ENCODE measurements around the gene TMEM8B. TPM values are rescaled to one million over a fixed set of nuclear protein-coding genes. Genes with fewer than 3 reads are reported as not detected.
"Not testable (repeated sequence)": the region's sequence is repeated elsewhere in the genome, so short reads cannot be mapped to it uniquely, and the experiment has no call there.

The TMEM8B gene
- polyA plus RNA-seq, 1 donor = 33.8 TPM

- no peaks in the 10 kb centered on the region for H3K36me3 ChIP-seq (ENCODE audit: control insufficient read depth, insufficient read depth, low read length)
- H3K9me3 ChIP-seq (ENCODE audit: control insufficient read depth, low read depth, low read length) = no peaks in the 10 kb centered on the region
- no peaks in the 10 kb centered on the region for H3K4me1 ChIP-seq (ENCODE audit: control insufficient read depth, insufficient read depth, low read length)
- no peak for DNase-seq
- H3K27me3 ChIP-seq (ENCODE audit: control insufficient read depth, insufficient read depth, low read length) = peaks cover 12% of the 10 kb centered on the region
- H3K27ac ChIP-seq (ENCODE audit: low read length) = no peak overlapping the region
- no CpG with 5 or more reads among the region's 3 CpGs for WGBS (ENCODE audit: insufficient coverage, low lambda C conversion rate)
- H3K4me3 ChIP-seq (ENCODE audit: low read length) = no peak overlapping the region
Measured at GRCh38 chr9:35891646-35892045, 62.6 kb downstream of the TMEM8B start.

- H3K27me3 ChIP-seq (ENCODE audit: control insufficient read depth, insufficient read depth, low read length) = peaks cover 12% of the 10 kb centered on the region
- no peak overlapping the region for H3K4me3 ChIP-seq (ENCODE audit: low read length)
- H3K9me3 ChIP-seq (ENCODE audit: control insufficient read depth, low read depth, low read length) = no peaks in the 10 kb centered on the region
- no CpG with 5 or more reads among the region's 1 CpG for WGBS (ENCODE audit: insufficient coverage, low lambda C conversion rate)
- H3K27ac ChIP-seq (ENCODE audit: low read length) = no peak overlapping the region
- DNase-seq = no peak
- H3K36me3 ChIP-seq (ENCODE audit: control insufficient read depth, insufficient read depth, low read length) = no peaks in the 10 kb centered on the region
- no peaks in the 10 kb centered on the region for H3K4me1 ChIP-seq (ENCODE audit: control insufficient read depth, insufficient read depth, low read length)
Measured at GRCh38 chr9:35892051-35892450, 63.0 kb downstream of the TMEM8B start.

GRCh38 chr9:35896570-35896969, 67.5 kb downstream of the TMEM8B start:
- peaks cover 12% of the 10 kb centered on the region for H3K27me3 ChIP-seq (ENCODE audit: control insufficient read depth, insufficient read depth, low read length)
- H3K27ac ChIP-seq (ENCODE audit: low read length) = no peak overlapping the region
- no peak overlapping the region for H3K4me3 ChIP-seq (ENCODE audit: low read length)
- no peaks in the 10 kb centered on the region for H3K36me3 ChIP-seq (ENCODE audit: control insufficient read depth, insufficient read depth, low read length)
- H3K4me1 ChIP-seq (ENCODE audit: control insufficient read depth, insufficient read depth, low read length) = no peaks in the 10 kb centered on the region
- WGBS (ENCODE audit: insufficient coverage, low lambda C conversion rate) = 100% methylated on average over 1 of the region's 2 CpGs
- no peak for DNase-seq
- H3K9me3 ChIP-seq (ENCODE audit: control insufficient read depth, low read depth, low read length) = no peaks in the 10 kb centered on the region

GRCh38 chr9:35897376-35898099, 68.5 kb downstream of the TMEM8B start:
- not testable (repeated sequence) for H3K4me3 ChIP-seq (ENCODE audit: low read length); H3K27me3 ChIP-seq (ENCODE audit: control insufficient read depth, insufficient read depth, low read length); H3K9me3 ChIP-seq (ENCODE audit: control insufficient read depth, low read depth, low read length); H3K4me1 ChIP-seq (ENCODE audit: control insufficient read depth, insufficient read depth, low read length); H3K27ac ChIP-seq (ENCODE audit: low read length); H3K36me3 ChIP-seq (ENCODE audit: control insufficient read depth, insufficient read depth, low read length); DNase-seq
- WGBS (ENCODE audit: insufficient coverage, low lambda C conversion rate) = 80% methylated on average over 1 of the region's 7 CpGs

GRCh38 chr9:35898337-35898736, 69.3 kb downstream of the TMEM8B start:
- H3K27ac ChIP-seq (ENCODE audit: low read length) = no peak overlapping the region
- H3K9me3 ChIP-seq (ENCODE audit: control insufficient read depth, low read depth, low read length) = no peaks in the 10 kb centered on the region
- no peak overlapping the region for H3K4me3 ChIP-seq (ENCODE audit: low read length)
- no peaks in the 10 kb centered on the region for H3K4me1 ChIP-seq (ENCODE audit: control insufficient read depth, insufficient read depth, low read length)
- no peak for DNase-seq
- H3K36me3 ChIP-seq (ENCODE audit: control insufficient read depth, insufficient read depth, low read length) = no peaks in the 10 kb centered on the region
- peaks cover 7% of the 10 kb centered on the region for H3K27me3 ChIP-seq (ENCODE audit: control insufficient read depth, insufficient read depth, low read length)

- Histone ChIP-seq H3K36me3 (ENCODE audit: control insufficient read depth, insufficient read depth, low read length) (no peaks in the 10 kb centered on the region), H3K4me1 (ENCODE audit: control insufficient read depth, insufficient read depth, low read length) (no peaks in the 10 kb centered on the region), H3K27me3 (ENCODE audit: control insufficient read depth, insufficient read depth, low read length) (peaks cover 4% of the 10 kb centered on the region), H3K27ac (ENCODE audit: low read length) (no peak overlapping the region), H3K9me3 (ENCODE audit: control insufficient read depth, low read depth, low read length) (no peaks in the 10 kb centered on the region), H3K4me3 (ENCODE audit: low read length) (no peak overlapping the region)
- DNase-seq = no peak
- WGBS (ENCODE audit: insufficient coverage, low lambda C conversion rate) = 25% methylated on average over 1 of the region's 2 CpGs
Measured at GRCh38 chr9:35899021-35899420, 70.0 kb downstream of the TMEM8B start.

GRCh38 chr9:35903049-35903448, 74.0 kb downstream of the TMEM8B start:
- Histone ChIP-seq H3K4me1 (ENCODE audit: control insufficient read depth, insufficient read depth, low read length) (peaks cover 37% of the 10 kb centered on the region), H3K27ac (ENCODE audit: low read length) (no peak overlapping the region), H3K4me3 (ENCODE audit: low read length) (no peak overlapping the region), H3K9me3 (ENCODE audit: control insufficient read depth, low read depth, low read length) (no peaks in the 10 kb centered on the region), H3K36me3 (ENCODE audit: control insufficient read depth, insufficient read depth, low read length) (no peaks in the 10 kb centered on the region), H3K27me3 (ENCODE audit: control insufficient read depth, insufficient read depth, low read length) (no peaks in the 10 kb centered on the region)
- peak; percentile 43 to 65 for DNase-seq
- WGBS (ENCODE audit: insufficient coverage, low lambda C conversion rate) = 0% methylated on average over 2 of the region's 3 CpGs

GRCh38 chr9:35904338-35904737, 75.3 kb downstream of the TMEM8B start:
- no peaks in the 10 kb centered on the region for H3K9me3 ChIP-seq (ENCODE audit: control insufficient read depth, low read depth, low read length)
- DNase-seq = no peak
- H3K36me3 ChIP-seq (ENCODE audit: control insufficient read depth, insufficient read depth, low read length) = no peaks in the 10 kb centered on the region
- H3K27me3 ChIP-seq (ENCODE audit: control insufficient read depth, insufficient read depth, low read length) = no peaks in the 10 kb centered on the region
- WGBS (ENCODE audit: insufficient coverage, low lambda C conversion rate) = no CpG with 5 or more reads among the region's 8 CpGs
- H3K4me1 ChIP-seq (ENCODE audit: control insufficient read depth, insufficient read depth, low read length) = peaks cover 50% of the 10 kb centered on the region
- no peak overlapping the region for H3K4me3 ChIP-seq (ENCODE audit: low read length)
- no peak overlapping the region for H3K27ac ChIP-seq (ENCODE audit: low read length)

- Histone ChIP-seq H3K4me3 (ENCODE audit: low read length) (no peak overlapping the region), H3K36me3 (ENCODE audit: control insufficient read depth, insufficient read depth, low read length) (no peaks in the 10 kb centered on the region), H3K27ac (ENCODE audit: low read length) (peak overlapping the region; percentile 88), H3K4me1 (ENCODE audit: control insufficient read depth, insufficient read depth, low read length) (peaks cover 59% of the 10 kb centered on the region), H3K9me3 (ENCODE audit: control insufficient read depth, low read depth, low read length) (no peaks in the 10 kb centered on the region), H3K27me3 (ENCODE audit: control insufficient read depth, insufficient read depth, low read length) (no peaks in the 10 kb centered on the region)
- WGBS (ENCODE audit: insufficient coverage, low lambda C conversion rate) = no CpG with 5 or more reads among the region's 8 CpGs
- DNase-seq = peak; percentile 48 to 54
Measured at GRCh38 chr9:35905051-35905781, 76.2 kb downstream of the TMEM8B start.

GRCh38 chr9:35905912-35906679, 77.1 kb downstream of the TMEM8B start, which contains the start of gene HRCT1:
Gene HRCT1, plus strand, starts transcription at chr9:35906202. Its CDS starts 86 bp downstream, at chr9:35906288.
- peak; percentile 96 to 97 for DNase-seq
- Histone ChIP-seq H3K36me3 (ENCODE audit: control insufficient read depth, insufficient read depth, low read length) (no peaks in the 10 kb centered on the region), H3K9me3 (ENCODE audit: control insufficient read depth, low read depth, low read length) (no peaks in the 10 kb centered on the region), H3K4me1 (ENCODE audit: control insufficient read depth, insufficient read depth, low read length) (peaks cover 62% of the 10 kb centered on the region), H3K27me3 (ENCODE audit: control insufficient read depth, insufficient read depth, low read length) (no peaks in the 10 kb centered on the region), H3K4me3 (ENCODE audit: low read length) (no peak within 1 kb of the TSS), H3K27ac (ENCODE audit: low read length) (peak within 1 kb of the TSS; percentile 88)
- no CpG with 5 or more reads among the region's 30 CpGs for WGBS (ENCODE audit: insufficient coverage, low lambda C conversion rate)
